Left renal pelvis (tissue), 4 donors: ENCODE data around the gene DCDC2B. TPM values are rescaled to one million over a fixed set of nuclear protein-coding genes. Genes with fewer than 3 reads are reported as not detected.

ENCODE experiments used
- DNase-seq, 4 donors: peaks; one replicate each; pipeline ENCODE4 v3.0.0-alpha.2; 2013; ENCODE audit warnings: low read depth in 4 of 4, low spot score in 3 of 4
- polyA plus RNA-seq, 4 donors: library from polyadenylated mRNA; unstranded; fragments of 120-200 nt; gene quantifications; one replicate each; pipeline ENCODE4 v1.2.1, GENCODE V29; 2013; ENCODE audit not compliant: insufficient read length in 4 of 4

The DCDC2B gene
- polyA plus RNA-seq, 4 donors, result 0.34 to 2.0 (median 0.82) TPM

DNA sequence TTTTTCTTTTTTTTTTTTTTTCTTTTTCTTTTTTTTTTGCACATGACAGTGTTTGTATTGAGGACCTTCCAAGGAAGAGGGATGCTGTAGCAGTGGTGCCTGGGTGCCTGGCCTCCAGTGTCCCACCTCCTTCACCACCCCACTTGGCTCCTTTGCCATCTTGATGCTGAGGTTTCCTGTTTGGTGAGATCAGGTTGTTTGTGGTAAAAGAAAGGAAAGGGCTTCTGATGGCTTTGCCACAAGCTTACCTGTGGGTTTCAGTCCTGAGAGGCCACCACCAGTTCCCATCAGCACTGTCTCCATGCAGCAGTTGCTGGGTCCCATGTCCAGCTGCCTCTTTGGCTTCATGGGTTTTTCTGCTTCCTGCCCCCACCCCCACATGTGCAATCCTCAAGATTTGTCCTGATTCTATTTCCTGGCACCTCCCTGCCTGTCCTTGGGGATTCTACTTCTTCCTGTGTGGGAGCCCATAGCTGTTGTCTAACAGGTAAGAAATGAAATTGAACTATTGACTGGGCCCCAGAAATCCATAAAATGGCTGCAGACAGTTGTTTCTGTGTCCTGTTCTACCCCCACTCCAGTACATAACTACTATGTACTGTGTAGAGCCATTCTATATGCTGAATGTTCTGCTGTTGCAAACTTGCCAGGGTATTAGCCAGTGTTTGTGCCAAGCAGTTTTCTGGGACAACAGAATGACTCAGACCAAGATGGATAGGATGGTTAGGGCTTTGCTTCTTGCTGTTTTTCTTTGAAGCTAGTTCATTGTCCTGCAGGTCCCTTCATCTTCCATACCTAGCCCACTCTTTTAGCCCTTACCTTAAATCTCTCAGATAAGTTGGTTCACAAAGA, 12.7 kb upstream of the DCDC2B start:
- DNase-seq, result no peak

- DNase-seq, result no peak
Measured at GRCh38 chr1:32197074-32197473, 11.8 kb upstream of the DCDC2B start.

GRCh38 chr1:32197837-32198236, 11.1 kb upstream of the DCDC2B start:
- DNase-seq, result no peak

DNA sequence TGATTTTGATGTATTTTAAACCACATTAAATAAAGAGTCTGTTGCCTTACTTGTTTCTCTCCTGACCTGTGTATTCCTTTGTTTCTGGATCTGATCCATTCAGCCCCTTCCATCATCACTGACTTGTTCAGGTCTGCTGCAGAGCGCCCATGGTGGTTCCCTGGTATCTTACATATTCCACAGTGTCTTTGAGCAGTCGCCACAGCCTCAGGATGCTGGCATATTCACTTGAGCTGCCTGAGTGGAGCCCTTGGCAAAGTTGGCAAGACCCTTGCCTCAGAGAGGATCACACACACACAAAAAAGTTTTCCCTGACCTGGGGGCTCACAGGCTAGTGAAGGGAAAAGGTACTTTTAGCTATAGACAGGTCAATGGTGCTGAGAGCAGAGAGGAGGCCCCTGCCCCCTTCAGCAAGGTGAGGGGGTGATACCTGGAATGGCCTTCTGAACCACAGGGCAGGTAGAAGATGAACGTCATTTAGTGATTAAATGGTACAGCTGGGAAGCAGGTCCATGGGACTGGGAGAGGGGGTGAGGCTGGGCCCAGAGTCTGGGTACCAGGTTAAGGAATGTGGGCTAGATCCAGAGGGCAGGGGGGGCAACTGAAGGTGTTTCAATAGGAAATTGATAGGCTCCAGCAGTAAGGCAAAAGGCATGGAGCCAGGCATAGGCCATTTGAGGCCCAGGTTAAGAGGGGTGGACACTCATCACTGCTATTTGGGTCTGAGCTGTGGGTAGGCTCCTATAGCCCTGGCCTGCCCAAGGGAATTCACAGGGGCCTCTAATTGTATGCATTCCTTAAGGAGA, 10.4 kb upstream of the DCDC2B start:
- DNase-seq, result no peak

GRCh38 chr1:32199043-32199716, 9.7 kb upstream of the DCDC2B start:
- no peak for DNase-seq

GRCh38 chr1:32199717-32200072, 9.2 kb upstream of the DCDC2B start:
- DNase-seq, result no peak

DNA sequence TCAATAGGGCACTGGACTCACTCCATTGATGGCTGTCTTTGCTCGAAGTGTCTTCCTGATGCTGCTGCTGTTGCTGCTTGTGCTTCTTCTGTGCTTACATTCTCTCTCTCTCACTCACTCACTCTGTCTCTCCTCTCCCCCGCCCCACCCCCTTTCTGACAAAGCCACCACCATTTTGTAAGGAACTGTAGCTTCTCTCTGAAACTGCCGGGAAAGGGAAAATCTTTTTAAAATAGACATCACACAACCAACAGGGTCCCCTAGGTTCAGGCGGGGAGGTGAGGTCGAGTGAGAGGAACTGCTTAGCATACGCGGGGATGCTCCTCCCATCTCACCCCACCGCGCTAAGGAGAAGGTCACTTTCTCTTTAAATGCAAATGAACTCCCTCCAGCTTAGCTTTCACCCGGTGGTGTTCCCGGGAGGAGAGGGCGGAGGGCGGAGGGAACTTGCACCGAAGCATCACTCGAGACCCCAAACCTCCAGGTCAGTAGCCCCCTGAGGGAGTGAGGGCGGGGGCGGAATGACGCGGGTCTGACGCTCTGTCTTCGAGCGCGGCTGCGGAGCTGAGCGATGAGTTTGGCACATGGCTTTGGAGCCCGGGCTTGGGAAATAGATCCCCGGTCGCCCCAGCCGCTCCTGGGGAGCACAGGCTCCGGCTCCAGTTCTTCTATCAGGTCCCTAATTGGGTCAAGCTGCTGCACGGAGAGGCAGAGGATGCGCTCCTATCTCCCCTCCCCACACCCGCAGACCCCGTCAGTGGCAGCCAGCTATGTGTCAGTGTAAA, 8.5 kb upstream of the DCDC2B start, which contains the start of gene CCDC28B:
Gene CCDC28B, plus strand, starts transcription at position 370 of the 785 bp plus-strand sequence. CDS start 1,341 bp downstream, outside the sequence.
- DNase-seq, result no peak

- no peak for DNase-seq
Measured at GRCh38 chr1:32201011-32201855, 7.7 kb upstream of the DCDC2B start.

GRCh38 chr1:32204943-32205361, 3.9 kb upstream of the DCDC2B start:
- no peak for DNase-seq

DNA sequence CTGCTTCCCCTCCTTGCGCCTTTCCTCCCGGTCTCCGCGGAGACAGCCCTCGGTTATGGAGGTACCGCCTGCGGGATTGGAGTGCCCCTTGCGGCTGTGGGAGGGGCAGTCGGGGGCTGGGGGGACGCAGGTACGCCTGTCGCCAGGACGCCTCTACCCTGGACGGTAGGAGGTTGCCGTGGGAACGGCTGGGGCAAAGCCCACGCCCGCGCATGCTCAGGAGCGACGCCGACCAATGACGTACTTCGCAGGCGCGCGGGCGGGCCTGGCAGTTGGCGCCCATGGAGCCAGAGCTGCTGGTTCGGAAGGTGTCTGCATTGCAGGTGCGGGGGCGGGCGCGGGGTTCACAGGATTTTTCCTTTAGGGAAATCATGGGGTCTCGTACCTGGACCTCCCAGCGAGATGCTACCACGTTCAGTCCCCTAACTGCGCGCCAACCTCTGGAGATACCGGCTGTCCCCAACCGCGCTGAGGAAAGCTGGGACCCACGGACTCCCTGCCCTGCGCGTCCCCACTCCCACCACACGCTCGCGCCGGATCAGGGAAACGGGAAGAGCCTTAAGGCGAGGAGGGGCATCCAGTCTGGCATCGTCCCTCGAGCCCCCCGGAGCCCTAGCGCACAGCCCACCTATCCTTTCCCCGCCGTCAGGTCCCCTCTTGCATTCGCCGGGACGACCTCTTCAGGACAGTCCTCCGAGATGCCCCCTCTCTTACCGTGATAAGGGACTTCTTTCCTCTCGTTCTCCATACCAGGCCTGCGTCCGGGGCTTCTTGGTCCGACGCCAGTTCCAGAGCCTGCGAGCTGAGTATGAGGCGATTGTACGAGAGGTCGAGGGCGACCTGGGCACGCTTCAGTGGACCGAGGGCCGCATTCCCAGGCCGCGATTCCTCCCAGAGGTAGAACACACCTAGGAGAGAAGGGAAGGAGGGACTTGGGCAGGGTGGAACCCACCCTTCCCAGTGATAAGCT, 3.2 kb upstream of the DCDC2B start, which contains the start of gene IQCC:
Gene IQCC, plus strand, starts transcription at position 271 of the 970 bp plus-strand sequence. Its CDS starts 11 bp downstream, at position 282.
- DNase-seq, result peak in 3 of 4 donors; percentile 77 to 87 (median 82)

GRCh38 chr1:32208469-32208868, 420 bp upstream of the DCDC2B start:
- no peak for DNase-seq

DNA sequence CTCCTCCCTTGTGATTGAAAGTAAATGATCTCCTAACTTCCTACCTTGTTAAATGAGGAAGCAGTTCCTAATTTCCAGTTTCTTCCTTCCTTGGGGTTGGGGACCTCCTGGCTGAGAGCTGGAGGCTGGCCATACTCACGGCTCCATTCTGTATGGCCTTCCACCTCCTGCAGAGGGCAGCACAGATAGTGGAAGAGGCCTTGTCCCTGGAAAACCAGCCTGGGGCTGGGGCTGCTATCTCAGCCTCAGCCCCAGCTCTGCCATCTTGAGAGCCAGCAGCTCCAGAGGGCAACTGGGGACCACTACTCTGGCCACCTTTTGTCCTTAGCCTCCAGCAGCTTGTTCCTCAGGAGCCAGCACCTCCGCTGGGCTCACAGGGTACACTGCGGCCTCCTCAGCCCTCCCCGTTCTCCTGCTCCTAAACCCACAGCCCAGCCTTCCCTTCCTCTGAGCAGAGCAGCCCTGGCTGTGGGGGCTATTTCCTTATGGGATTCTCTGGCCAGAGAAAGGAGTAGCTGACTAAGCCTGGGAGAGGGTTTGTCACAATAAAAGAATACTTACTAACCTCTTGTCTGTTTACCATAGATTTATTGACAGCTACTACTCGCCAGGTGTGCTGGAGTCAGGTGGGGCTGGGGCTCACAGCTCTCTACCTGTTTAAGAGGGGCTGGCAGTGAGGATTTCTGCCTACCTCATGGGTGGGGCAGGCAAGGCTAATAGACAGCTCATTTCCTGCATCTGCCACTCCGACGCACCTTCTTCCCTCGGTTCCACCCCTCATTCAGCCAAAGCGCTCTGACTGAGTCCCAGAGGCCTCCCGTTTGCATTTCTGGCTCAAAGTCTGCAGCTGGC, 7.0 kb downstream of the DCDC2B start:
- DNase-seq, result no peak

GRCh38 chr1:32216566-32216965, 7.7 kb downstream of the DCDC2B start:
- DNase-seq, result no peak

- no peak for DNase-seq
Measured at GRCh38 chr1:32219022-32219421, 10.1 kb downstream of the DCDC2B start.

- no peak for DNase-seq
Measured at GRCh38 chr1:32220746-32221580, 12.1 kb downstream of the DCDC2B start.

GRCh38 chr1:32221581-32221979, 12.7 kb downstream of the DCDC2B start:
- DNase-seq, result no peak
